GM12801 (cell line): ENCODE results near the gene ANO7.

Experiments used
- TF ChIP-seq, protein P1 (sequence below): IDR thresholded peaks from one replicate; pipeline ENCODE4 v1.5.1; 2011; ENCODE audit warnings: control low read depth; ENCODE audit not compliant: insufficient read length; ENCODE audit errors: extremely low read depth

ANO7 gene

DNA sequence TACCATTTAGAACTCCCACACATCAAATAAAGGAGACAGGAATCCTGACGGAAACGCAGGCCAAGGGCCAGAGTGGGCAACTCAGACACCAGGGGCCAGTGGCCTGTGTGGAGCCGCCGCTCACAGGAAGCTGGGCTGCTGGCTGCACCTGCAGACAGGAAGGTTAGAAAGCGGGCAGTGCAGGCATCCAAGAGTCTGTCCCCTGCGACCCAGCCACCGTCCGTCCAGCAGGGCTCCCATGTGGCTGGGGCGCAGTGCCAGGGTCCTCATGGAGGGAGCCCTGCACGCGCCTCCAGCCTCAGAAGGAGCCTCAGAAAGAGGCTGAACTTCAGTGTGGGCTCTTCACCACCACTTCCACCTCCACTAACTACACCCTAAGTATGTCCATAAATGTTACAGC lies 2.5 kb upstream of the ANO7 start:
- TF ChIP-seq, protein P1, sequence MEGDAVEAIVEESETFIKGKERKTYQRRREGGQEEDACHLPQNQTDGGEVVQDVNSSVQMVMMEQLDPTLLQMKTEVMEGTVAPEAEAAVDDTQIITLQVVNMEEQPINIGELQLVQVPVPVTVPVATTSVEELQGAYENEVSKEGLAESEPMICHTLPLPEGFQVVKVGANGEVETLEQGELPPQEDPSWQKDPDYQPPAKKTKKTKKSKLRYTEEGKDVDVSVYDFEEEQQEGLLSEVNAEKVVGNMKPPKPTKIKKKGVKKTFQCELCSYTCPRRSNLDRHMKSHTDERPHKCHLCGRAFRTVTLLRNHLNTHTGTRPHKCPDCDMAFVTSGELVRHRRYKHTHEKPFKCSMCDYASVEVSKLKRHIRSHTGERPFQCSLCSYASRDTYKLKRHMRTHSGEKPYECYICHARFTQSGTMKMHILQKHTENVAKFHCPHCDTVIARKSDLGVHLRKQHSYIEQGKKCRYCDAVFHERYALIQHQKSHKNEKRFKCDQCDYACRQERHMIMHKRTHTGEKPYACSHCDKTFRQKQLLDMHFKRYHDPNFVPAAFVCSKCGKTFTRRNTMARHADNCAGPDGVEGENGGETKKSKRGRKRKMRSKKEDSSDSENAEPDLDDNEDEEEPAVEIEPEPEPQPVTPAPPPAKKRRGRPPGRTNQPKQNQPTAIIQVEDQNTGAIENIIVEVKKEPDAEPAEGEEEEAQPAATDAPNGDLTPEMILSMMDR = no peak

DNA sequence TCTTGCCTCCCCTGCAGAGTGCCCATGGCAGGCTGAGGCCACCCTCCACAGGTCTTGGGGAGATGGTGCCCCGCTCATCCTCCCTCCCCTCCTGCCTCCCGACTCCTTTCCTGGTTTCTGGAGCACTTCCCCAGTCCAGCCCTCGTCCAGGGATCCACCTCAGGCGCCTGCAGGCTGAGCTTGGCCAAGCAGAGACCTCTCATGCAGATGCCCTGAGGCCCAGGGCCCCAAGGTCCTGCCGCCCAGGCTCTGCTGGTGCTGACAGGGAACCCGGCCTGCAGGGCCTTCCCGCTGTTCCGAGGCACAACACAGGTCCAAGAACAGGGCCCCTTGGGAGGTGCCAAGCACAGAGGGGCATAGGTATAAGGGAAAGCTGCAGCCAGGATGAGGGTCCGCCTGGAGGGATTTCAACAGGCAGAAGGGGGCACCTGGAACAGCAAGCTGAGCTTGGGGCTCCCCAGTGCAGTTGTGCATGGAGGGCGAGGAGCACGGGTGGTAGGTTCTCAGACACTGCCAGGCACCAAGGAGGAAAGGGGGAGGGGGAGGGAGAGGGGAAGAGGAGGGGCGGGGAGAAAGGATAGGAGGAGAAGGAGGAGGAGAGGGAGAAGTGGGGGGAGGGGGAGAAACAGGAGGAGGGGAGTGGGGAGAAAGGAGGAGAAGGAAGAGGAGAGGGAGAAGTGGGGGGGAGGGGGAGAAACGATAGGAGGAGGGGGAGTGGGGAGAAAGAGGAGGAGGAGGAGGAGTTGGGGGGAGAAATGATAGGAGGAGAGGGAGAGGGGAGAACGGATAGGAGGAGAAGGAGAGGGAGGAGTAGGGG lies 1.2 kb upstream of the ANO7 start:
- TF ChIP-seq, protein P1 = no peak

DNA sequence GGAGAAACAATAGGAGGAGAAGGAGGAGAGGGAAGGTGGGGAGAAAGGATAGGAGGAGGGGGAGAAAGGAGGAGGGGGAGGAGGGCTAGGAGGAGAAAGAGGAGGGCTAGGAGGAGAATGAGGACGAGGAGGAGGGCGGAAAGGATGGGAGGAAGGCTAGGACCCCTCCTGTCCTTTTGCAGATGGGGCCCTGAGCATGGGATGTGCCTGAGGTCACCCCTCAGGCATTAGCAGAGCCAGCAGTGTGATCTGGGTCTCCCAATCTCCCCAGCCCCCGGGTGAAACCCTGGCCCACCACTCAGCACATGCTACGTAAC lies 601 bp upstream of the ANO7 start:
- TF ChIP-seq, protein P1 = no peak

DNA sequence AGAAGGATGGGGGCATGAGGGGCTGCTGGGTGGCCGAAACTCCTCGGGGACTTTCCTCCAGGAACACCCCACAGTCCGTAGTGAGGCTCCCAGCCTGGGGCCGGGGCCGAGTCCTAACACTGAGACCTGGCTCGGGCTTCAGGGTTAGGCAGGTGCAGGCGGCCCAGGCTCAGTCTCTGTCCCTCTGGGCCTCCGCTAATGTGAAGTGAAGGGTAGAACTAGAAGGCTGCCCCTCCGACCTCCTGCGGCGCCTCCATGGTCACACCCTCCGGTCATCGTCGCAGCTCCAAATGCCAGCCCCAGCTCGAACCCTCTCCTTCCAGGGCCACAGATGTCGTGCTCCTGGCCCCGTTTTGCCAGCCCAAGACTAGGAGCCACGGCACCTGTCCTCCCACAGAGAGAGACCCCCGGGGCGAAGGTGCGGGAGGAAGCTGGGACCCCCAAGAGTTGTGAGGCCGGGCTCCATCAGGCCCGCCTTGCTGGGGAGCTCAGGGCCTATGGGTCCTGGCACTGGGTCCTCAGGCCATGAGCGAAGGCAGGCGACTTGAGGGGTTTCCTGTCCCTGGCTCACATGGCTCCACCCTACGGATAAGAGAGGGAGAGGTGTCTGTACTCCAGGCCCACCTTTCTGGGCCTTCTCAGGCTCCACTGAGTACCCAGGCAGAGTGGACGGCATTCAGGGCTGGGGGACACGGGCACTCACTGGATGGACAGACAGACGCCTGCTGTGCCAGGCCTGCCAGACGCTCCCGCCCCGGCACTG lies 797 bp downstream of the ANO7 start:
- TF ChIP-seq, protein P1 = no peak

DNA sequence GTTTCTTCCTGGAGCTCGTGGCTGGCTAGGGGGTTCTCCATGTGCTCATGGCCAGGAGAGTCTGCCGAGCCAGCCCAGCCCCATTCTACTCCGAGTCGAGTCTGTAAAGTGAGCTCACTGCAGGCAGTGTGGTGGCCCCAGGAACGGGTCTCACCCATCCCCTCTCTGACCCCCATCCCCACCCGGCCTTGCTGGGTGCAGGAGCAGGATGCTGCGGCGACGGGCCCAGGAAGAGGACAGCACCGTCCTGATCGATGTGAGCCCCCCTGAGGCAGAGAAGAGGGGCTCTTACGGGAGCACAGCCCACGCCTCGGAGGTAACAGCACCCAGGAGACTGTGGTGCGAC lies 1.4 kb downstream of the ANO7 start:
- TF ChIP-seq, protein P1 = no peak

DNA sequence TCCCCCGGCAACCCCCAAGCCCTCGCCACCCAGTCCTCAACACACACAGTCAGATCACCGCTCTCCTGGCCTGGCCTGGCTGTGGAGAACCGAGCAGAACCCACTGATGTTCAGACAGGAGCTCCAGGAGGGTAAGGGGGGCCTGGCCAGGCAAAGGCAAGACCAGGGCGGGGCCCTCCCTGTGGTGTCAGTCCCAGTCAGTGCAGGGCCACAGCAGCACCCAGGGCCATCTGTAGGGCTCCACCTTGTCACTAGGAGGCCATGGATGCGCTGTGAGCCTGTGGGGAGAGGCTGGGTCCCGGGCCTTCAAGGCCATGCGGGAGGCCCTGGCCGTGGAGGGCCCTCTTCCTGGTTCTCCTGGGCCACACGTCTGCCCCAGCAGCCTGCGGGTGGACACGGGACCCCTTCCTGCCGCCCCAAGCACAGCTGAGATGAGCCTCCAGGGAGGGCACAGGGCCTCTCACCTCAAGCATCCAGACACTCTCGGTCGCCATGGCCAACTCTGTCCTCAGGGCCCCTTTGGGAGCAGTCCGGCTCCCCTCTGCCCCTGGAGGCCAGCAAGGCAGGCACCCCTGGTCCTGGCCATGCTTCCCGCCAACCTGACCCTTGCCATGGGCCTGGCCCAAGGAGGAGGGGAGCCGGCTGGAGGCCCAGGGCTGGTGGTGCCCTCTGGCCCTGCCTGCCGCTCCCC lies 2.0 kb downstream of the ANO7 start:
- TF ChIP-seq, protein P1 = no peak

DNA sequence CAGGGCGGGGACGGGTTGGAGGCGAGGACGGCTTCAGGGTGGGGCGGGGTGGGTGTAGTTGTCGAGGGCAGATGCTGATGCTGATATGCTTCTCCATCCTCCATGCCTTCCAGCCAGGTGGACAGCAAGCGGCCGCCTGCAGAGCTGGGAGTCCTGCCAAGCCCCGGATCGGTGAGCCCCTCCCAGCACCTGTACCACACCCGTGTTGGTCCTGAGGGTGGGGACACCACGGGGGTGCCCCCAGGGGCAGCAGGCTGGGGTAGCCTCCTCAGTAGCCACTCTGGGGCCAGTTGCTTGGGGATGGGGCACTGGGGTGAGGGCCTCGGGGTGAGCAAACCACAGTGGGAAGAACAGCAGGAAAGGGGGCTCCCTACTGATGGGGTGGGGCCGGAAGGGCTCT lies 2.6 kb downstream of the ANO7 start:
- TF ChIP-seq, protein P1 = no peak
